Heart left ventricle (tissue), 16 donors: ENCODE results near the gene SNORC. TPM values are rescaled to one million over a fixed set of nuclear protein-coding genes. Genes with fewer than 3 reads are reported as not detected.
A peak's percentile ranks its signal among the peaks of the same experiment; 100 is the strongest.

Source experiments
- ATAC-seq, 4 donors: fragments of 200-7000 bp; cut with Tn5 transposase; one replicate each; pipeline ENCODE4 v1.9.1; 2020 to 2022; ENCODE audit warnings: moderate library complexity in 4 of 4, mild to moderate bottlenecking in 3 of 4, moderate number of reproducible peaks in 1 of 4
- DNase-seq, 5 donors: peaks; one replicate each; pipeline ENCODE4 v3.0.0-alpha.2; 2020
- H3K27ac ChIP-seq, 12 donors: fragments of 200-600 bp; sonication (generic) in 4 of 12; one replicate each; pipeline versions ENCODE4 v1.5.0 to v1.8.0; 2016 to 2022; ENCODE audit warnings: mild to moderate bottlenecking in 2 of 12
- H3K27me3 ChIP-seq, 9 donors: fragments of 200-600 bp; sonication (generic) in 2 of 9; one replicate each; pipeline versions ENCODE4 v1.5.1 to v1.8.0; 2016 to 2022; ENCODE audit warnings: mild to moderate bottlenecking in 3 of 9
- H3K36me3 ChIP-seq, 9 donors: fragments of 200-600 bp; sonication (generic) in 2 of 9; one replicate each; pipeline versions ENCODE4 v1.5.0 to v1.8.0; 2018 to 2022; ENCODE audit warnings: mild to moderate bottlenecking in 2 of 9
- H3K4me1 ChIP-seq, 12 donors: fragments of 200-600 bp; sonication (generic) in 4 of 12; one replicate each; pipeline versions ENCODE4 v1.5.0 to v1.8.0; 2016 to 2022; ENCODE audit warnings: mild to moderate bottlenecking in 3 of 12
- H3K4me3 ChIP-seq, 12 donors: fragments of 200-600 bp; sonication (generic) in 4 of 12; one replicate each; pipeline versions ENCODE4 v1.5.0 to v1.8.0; 2017 to 2022; ENCODE audit warnings: mild to moderate bottlenecking in 9 of 12, moderate library complexity in 4 of 12
- H3K9me3 ChIP-seq, 12 donors: fragments of 200-600 bp; sonication (generic) in 4 of 12; one replicate each; pipeline versions ENCODE4 v1.5.0 to v1.8.0; 2016 to 2022; ENCODE audit warnings: mild to moderate bottlenecking in 1 of 12
- CTCF ChIP-seq, 12 donors: fragments of 200-600 bp; sonication (generic) in 4 of 12; IDR thresholded peaks; one replicate each; pipeline versions ENCODE4 v1.5.0 to v1.8.0; 2018 to 2022; ENCODE audit warnings: antibody characterized with exemption in 12 of 12, mild to moderate bottlenecking in 5 of 12
- POLR2A ChIP-seq, 2 donors: fragments of 450-650 bp; IDR thresholded peaks; one replicate each; pipeline ENCODE4 v1.6.1; 2017; ENCODE audit warnings: antibody characterized with exemption in 2 of 2, mild to moderate bottlenecking in 2 of 2, moderate library complexity in 2 of 2
- WGBS, 4 donors: extraction: QIAGEN DNeasy Blood & Tissue Kit in 2 of 4; methylation state at CpG; one replicate each; pipeline versions ENCODE4 v1.1.5 to v1.1.7; 2013 to 2018; 5-methylcytosine and 5-hydroxymethylcytosine counted together
- intact Hi-C, 10 donors: fragments of 100-400 bp; cut with DNase I; formaldehyde crosslinking; loops; one replicate each; pipeline versions ENCODE4 v1.11.1 to v1.14.2; 2022
- polyA plus RNA-seq, 2 donors: library from polyadenylated mRNA; stranded (reverse); fragments of 200-250 nt; gene quantifications; one replicate each; pipeline ENCODE4 v1.2.3, GENCODE V29; 2013
- total RNA-seq, 9 donors: library from RNA; depleted of rRNA in 2 of 9; stranded (reverse); fragments of >200 nt in 2 of 9; fragmentation: NEBNext Ultra II Directional in 3 of 9; extraction: Animal tissue kit (Norgen Biotek cat#: 25700) in 3 of 9; gene quantifications; one replicate each; pipeline versions ENCODE4 v1.1.0 to v1.2.4, GENCODE V29; 2016 to 2023
- donor health status: ischemic (EF 13 %, LVEDD 7.1; RV severe dilation, severe dysfunction).
- donor health status: healthy with polysubstance abuse.
- donor health status: DM: no; HTN: yes; CAD: no.
- donor health status: DM: no; HTN: no; CAD: no.
- donor health status: ischemic (EF 25% LVEDD 6.9; RV normal size, moderate dysfunction).
- donor health status: ischemic (EF 25% LVEDD 5.7; RV mildly dilated, moderate dysfunction).
- donor health status: healthy.
- donor health status: DM: yes; HTN: yes; CAD: no.
- donor health status: ischemic (EF 35%, LVEDD 5.7; RV mildly dilated, moderate dysfunction).
- donor health status: nonischemic (EF 11% LVEDD 7.7; RV severe dilation, severe dysfunction).
- donor health status: DM: yes; HTN: yes; CAD: no.
- donor health status: PGD.
- donor health status: ischemic (EF 29% LVEDD 5.4; RV normal size, mild dysfunction).
- donor health status: nonischemic (EF 23%, LVEDD 6.1; RV moderate dilation, normal function).

Gene SNORC
- total and polyA plus RNA-seq, 11 donors: 0.38 to 2.9 (median 0.74) TPM

DNA sequence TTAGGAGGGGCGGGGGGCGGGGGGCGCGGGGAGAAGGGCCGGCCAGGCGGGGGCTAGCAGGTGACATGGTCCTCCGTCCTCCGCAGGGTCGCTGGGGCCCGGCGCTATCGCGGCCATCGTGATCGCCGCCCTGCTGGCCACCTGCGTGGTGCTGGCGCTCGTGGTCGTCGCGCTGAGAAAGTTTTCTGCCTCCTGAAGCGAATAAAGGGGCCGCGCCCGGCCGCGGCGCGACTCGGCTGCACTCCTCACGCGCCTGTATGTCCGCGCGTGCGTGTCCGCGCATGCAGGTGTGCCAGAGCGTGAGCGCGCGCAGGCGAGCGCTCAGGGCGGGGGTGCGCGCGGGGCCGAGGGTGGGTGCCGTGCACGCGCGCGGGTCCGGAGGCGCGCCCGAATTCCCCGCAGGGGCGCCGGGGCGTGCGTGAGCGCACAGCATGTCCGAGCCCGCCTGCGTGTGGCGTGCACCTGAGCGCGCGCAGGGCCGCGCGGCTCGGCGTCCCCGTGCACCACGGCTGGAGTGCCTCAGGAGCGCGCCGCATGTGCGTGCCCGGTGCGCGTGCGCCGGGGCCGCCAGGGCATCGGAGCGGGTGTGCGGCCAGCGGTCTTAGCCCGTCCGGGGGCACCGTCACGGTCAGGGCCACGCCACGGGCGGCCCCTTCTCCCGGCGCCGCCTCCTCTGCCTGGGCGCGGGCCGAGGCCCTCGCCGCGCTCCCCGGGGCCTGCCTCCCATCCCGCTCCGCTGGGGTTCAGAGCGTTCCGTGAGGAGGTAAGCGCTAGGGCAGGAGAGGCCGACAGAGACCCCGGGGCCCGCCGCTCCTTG, 6.3 kb downstream of the SNORC start:
- Histone ChIP-seq H3K27ac (no peak overlapping the region), H3K4me3 (peak overlapping the region; percentile 11 to 60 (median 44)), H3K36me3 (no peaks in the 10 kb centered on the region), H3K4me1 (peaks cover 0 to 17% (median 6%) of the 10 kb centered on the region in 12 donors), H3K27me3 (peaks cover 6 to 30% (median 14%) of the 10 kb centered on the region in 9 donors), H3K9me3 (no peaks in the 10 kb centered on the region)
- 1 to 4% (median 1%) methylated on average over 5 to 118 of the region's 119 CpGs for WGBS, 4 donors
- DNase-seq (no peak), ATAC-seq (peak in 2 of 4 donors; percentile 10 to 35)
- peak in 1 of 12 donors; percentile 9 for TF ChIP-seq CTCF (IDR thresholded peaks at IDR 0.05)
- no peak for TF ChIP-seq POLR2A (IDR thresholded peaks at IDR 0.05)
- intact Hi-C loops: no loop called here

DNA sequence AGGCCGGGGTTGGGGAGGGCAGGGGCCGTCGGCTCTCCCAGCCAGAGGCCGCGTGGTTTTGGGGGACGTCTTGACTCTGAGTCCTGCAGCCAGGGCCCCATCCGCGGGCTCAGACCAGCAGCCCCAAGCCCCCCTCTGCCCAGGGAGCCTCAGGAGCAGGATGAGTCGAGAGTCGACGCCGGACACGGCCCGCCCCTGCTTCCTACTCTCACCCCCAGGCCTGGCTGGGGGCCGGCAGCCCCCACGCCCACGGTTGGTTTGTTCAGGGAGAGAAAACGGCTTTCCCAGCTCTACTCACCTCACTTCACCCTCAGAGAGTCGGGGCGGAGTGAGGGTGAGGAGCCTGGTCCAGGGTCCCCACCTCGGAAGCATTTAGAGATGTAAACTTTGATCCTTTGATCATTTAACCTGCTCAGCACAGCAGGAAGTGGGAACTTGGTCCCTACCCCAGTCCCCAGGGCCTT, 6.9 kb downstream of the SNORC start:
- Histone ChIP-seq H3K4me3 (peak overlapping the region in 10 of 12 donors; percentile 11 to 60 (median 50)), H3K9me3 (no peaks in the 10 kb centered on the region), H3K4me1 (peaks cover 0 to 17% (median 6%) of the 10 kb centered on the region in 12 donors), H3K27ac (no peak overlapping the region), H3K36me3 (no peaks in the 10 kb centered on the region), H3K27me3 (peaks cover 6 to 30% (median 14%) of the 10 kb centered on the region in 9 donors)
- DNase-seq: no peak
- ATAC-seq: no peak
- TF ChIP-seq CTCF (IDR thresholded peaks at IDR 0.05) (no peak), POLR2A (IDR thresholded peaks at IDR 0.05) (no peak)
- intact Hi-C loops: no loop called here
- WGBS, 4 donors: 27 to 93% (median 41%) methylated on average over 3 to 21 of the region's 21 CpGs

DNA sequence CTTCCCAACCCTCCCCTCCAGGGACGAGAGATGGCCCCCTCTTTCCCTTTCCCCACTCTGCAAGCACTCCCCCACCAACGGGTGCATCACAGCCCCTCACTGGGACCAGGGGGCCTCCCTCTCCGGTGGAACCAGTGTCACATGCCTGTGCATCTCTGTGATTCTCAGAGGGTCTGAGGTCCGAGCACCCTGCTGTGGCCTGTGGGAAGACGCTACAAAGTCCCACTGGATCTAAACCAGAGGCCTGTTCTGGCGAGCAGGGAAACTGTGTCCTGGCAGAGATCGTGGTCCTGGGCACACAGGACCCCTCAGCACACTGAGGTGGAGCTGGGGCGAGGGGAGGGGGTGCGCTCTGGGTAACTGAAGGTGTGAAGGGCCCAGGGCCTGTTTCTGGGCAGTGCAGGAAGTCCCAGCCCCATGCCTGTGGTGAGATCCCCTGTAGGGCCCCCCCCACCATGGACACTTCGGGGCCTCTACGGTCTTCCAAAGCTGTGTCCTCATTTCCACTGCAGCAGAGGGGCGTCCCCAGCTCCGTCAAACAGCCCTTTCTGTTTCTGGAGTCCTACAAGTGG, 8.0 kb downstream of the SNORC start:
- peaks cover 0 to 17% (median 6%) of the 10 kb centered on the region in 12 donors for H3K4me1 ChIP-seq
- intact Hi-C loops: no loop called here
- DNase-seq (no peak), ATAC-seq (no peak)
- no peak for TF ChIP-seq CTCF (IDR thresholded peaks at IDR 0.05)
- TF ChIP-seq POLR2A (IDR thresholded peaks at IDR 0.05): no peak
- no peak overlapping the region for H3K4me3 ChIP-seq
- no peaks in the 10 kb centered on the region for H3K36me3 ChIP-seq
- H3K27me3 ChIP-seq: peaks cover 6 to 30% (median 14%) of the 10 kb centered on the region in 9 donors
- WGBS, 4 donors: 95 to 97% (median 96%) methylated on average over 12 to 13 of the region's 13 CpGs
- no peak overlapping the region for H3K27ac ChIP-seq
- H3K9me3 ChIP-seq: no peaks in the 10 kb centered on the region
